ENCODE data around the gene NRIP3.
"Not testable (repeated sequence)": the region's sequence is repeated elsewhere in the genome, so short reads cannot be mapped to it uniquely, and the experiment has no call there.

The NRIP3 gene

DNA sequence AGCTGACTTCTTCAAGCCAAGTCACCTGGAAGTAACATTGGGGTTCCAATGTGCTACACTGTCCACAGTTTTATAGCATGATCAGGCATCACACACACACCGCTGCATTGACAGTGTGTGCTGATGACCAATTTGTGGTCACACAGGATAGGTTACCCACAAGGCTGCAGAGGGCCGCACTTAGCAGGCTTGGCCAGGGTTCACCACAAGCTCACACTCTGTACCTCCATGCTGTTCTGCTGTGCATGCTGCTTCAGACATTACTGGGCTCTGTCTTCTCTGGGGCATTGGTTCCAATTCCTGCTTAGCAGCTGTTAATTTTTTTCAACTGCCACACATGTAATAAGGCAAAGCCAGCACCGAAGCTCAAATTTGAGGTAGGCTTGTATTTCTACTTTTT lies 11.0 kb upstream of the NRIP3 start:
- no peak for DNase-seq (ENCODE audit: extremely low spot score)
- TF ChIP-seq, protein P1, sequence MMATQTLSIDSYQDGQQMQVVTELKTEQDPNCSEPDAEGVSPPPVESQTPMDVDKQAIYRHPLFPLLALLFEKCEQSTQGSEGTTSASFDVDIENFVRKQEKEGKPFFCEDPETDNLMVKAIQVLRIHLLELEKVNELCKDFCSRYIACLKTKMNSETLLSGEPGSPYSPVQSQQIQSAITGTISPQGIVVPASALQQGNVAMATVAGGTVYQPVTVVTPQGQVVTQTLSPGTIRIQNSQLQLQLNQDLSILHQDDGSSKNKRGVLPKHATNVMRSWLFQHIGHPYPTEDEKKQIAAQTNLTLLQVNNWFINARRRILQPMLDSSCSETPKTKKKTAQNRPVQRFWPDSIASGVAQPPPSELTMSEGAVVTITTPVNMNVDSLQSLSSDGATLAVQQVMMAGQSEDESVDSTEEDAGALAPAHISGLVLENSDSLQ (IDR thresholded peaks at IDR 0.05), result no peak
- TF ChIP-seq SP1 (IDR thresholded peaks at IDR 0.05) (no peak), BHLHE40 (IDR thresholded peaks at IDR 0.05; ENCODE audit: borderline replicate concordance) (no peak), ZNF384 (IDR thresholded peaks at IDR 0.05) (no peak), TARDBP (IDR thresholded peaks at IDR 0.05) (no peak), HDGF (IDR thresholded peaks at IDR 0.05; ENCODE audit: borderline replicate concordance) (no peak), ELF4 (IDR thresholded peaks at IDR 0.05) (no peak), FOXM1 (IDR thresholded peaks at IDR 0.05; ENCODE audit: borderline replicate concordance) (no peak), NFRKB (IDR thresholded peaks at IDR 0.05) (no peak), CTBP1 (IDR thresholded peaks at IDR 0.05; ENCODE audit: borderline replicate concordance) (no peak), LEF1 (IDR thresholded peaks at IDR 0.05; ENCODE audit: borderline replicate concordance) (no peak), SUZ12 (IDR thresholded peaks at IDR 0.05) (no peak), ARNT (IDR thresholded peaks at IDR 0.05) (no peak), FOXK2 (IDR thresholded peaks at IDR 0.05) (no peak), FOXA1 (IDR thresholded peaks at IDR 0.05) (no peak)
- ChIA-PET POLR2A (interaction anchor here (1.0 kb wide), 1 partner anchor 11 kb away, joined by 3 read pairs; the partner anchor contains the start of gene NRIP3), CTCF (interaction anchor here (0.6 to 4.2 kb wide), 7 partner anchors 8 to 503 kb away, joined by 3 to 25 read pairs (median 10); partner anchors contain the start of gene NRIP3)

DNA sequence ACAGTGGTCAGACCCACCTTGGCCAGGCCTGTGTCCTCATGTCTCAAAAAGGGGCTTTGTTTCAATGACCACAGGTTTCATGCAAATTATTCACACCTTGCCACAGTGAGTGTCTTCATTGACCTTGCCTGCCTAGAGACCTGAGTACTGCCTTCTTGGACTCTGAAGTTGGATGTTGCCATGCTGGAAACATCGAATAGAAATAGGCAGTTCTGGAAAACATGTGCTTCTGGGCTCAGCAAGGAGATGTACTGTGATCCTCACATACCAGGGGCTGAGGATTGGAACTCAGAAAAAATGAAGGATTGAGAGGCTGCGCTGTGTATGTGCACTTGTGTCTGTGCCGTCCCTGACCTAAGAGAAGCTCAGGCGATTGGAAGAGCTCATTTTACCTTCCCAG lies 9.6 kb upstream of the NRIP3 start:
- no peak for DNase-seq (ENCODE audit: extremely low spot score)
- CTCF ChIA-PET, result interaction anchor here (2.2 kb wide), 1 partner anchor 124 kb away, joined by 7 read pairs; no protein-coding TSS in a partner anchor
- POLR2A ChIA-PET, result no interaction called here
- TF ChIP-seq ELF4 (IDR thresholded peaks at IDR 0.05) (no peak), FOXK2 (IDR thresholded peaks at IDR 0.05) (no peak), NFRKB (IDR thresholded peaks at IDR 0.05) (no peak), ARNT (IDR thresholded peaks at IDR 0.05) (no peak), BHLHE40 (IDR thresholded peaks at IDR 0.05; ENCODE audit: borderline replicate concordance) (no peak), HDGF (IDR thresholded peaks at IDR 0.05; ENCODE audit: borderline replicate concordance) (no peak), ZNF384 (IDR thresholded peaks at IDR 0.05) (no peak)

GRCh38 chr11:9009538-9009937 lies 5.7 kb upstream of the NRIP3 start:
- POLR2A ChIA-PET; DNase-seq (ENCODE audit: extremely low spot score); CTCF ChIA-PET: not testable (repeated sequence)

DNA sequence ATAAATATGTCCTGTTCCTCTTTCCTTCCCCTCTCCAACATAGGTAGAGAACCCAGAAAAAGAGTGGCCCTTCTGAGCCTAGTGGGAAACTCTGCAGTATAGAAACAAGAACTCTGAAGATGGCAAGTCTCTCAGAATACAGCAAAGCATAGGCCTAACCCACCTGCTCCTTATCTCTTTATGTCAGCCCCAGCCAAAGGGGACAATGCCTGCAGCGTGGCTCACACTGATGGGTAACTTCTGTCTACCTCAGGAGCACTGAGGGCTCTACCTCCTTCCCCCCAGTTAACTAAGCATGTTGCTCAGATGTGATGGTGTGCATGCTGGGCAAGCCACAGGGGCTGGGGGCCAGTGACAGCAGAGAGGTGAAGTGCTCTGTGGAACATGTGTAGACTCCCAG lies 4.9 kb upstream of the NRIP3 start:
- CTCF ChIA-PET, result no interaction called here
- TF ChIP-seq SUZ12 (IDR thresholded peaks at IDR 0.05) (no peak), ELF4 (IDR thresholded peaks at IDR 0.05) (no peak), SP1 (IDR thresholded peaks at IDR 0.05) (no peak), LEF1 (IDR thresholded peaks at IDR 0.05; ENCODE audit: borderline replicate concordance) (no peak), FOXK2 (IDR thresholded peaks at IDR 0.05) (no peak), L3MBTL2 (conservative IDR thresholded peaks at IDR 0.05) (no peak)
- POLR2A ChIA-PET, result no interaction called here
- no peak for DNase-seq (ENCODE audit: extremely low spot score)

DNA sequence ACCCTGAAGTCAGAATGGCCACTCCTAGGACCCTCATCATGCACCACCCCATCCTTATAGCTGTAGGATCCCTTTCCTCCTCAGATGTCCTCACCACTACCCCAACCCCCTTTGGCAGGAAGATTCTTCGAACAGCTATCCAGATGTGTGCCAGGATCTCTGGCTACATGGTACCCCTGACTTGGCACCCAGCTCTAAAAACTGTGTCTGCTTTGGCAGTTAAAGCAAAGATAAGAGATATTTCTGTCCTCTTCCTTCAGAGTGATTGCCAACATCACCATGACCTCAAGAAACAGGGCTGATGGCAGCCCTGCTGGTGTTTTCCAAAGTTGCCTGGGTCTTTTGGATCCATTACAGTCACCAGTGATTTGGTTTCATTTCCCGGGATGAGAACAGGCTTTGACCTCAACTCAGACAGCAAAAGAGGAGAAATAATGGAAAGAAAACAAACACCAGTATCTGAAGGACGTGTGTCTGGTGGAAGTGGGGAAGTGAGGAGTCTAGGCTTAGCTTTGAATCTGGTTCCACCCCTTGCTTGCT lies 4.3 kb upstream of the NRIP3 start:
- no peak for DNase-seq (ENCODE audit: extremely low spot score)
- POLR2A ChIA-PET, result no interaction called here
- CTCF ChIA-PET, result no interaction called here
- no peak for TF ChIP-seq FOXA1 (IDR thresholded peaks at IDR 0.05)
- TF ChIP-seq L3MBTL2 (conservative IDR thresholded peaks at IDR 0.05), result no peak
- TF ChIP-seq BHLHE40 (IDR thresholded peaks at IDR 0.05; ENCODE audit: borderline replicate concordance), result no peak
- no peak for TF ChIP-seq SUZ12 (IDR thresholded peaks at IDR 0.05)
- no peak for TF ChIP-seq NFRKB (IDR thresholded peaks at IDR 0.05)
- no peak for TF ChIP-seq TARDBP (IDR thresholded peaks at IDR 0.05)

GRCh38 chr11:9005087-9005486 lies 1.3 kb upstream of the NRIP3 start:
- no peak for DNase-seq (ENCODE audit: extremely low spot score)
- CTCF ChIA-PET, result no interaction called here
- no peak for TF ChIP-seq FOXK2 (IDR thresholded peaks at IDR 0.05)
- no peak for TF ChIP-seq BHLHE40 (IDR thresholded peaks at IDR 0.05; ENCODE audit: borderline replicate concordance)
- TF ChIP-seq HDGF (IDR thresholded peaks at IDR 0.05; ENCODE audit: borderline replicate concordance), result no peak
- TF ChIP-seq, protein P1 (IDR thresholded peaks at IDR 0.05), result no peak
- TF ChIP-seq CTBP1 (IDR thresholded peaks at IDR 0.05; ENCODE audit: borderline replicate concordance), result no peak
- TF ChIP-seq LEF1 (IDR thresholded peaks at IDR 0.05; ENCODE audit: borderline replicate concordance), result no peak
- TF ChIP-seq ELF4 (IDR thresholded peaks at IDR 0.05), result no peak
- no peak for TF ChIP-seq NFRKB (IDR thresholded peaks at IDR 0.05)
- TF ChIP-seq ZNF384 (IDR thresholded peaks at IDR 0.05), result no peak
- POLR2A ChIA-PET, result no interaction called here

DNA sequence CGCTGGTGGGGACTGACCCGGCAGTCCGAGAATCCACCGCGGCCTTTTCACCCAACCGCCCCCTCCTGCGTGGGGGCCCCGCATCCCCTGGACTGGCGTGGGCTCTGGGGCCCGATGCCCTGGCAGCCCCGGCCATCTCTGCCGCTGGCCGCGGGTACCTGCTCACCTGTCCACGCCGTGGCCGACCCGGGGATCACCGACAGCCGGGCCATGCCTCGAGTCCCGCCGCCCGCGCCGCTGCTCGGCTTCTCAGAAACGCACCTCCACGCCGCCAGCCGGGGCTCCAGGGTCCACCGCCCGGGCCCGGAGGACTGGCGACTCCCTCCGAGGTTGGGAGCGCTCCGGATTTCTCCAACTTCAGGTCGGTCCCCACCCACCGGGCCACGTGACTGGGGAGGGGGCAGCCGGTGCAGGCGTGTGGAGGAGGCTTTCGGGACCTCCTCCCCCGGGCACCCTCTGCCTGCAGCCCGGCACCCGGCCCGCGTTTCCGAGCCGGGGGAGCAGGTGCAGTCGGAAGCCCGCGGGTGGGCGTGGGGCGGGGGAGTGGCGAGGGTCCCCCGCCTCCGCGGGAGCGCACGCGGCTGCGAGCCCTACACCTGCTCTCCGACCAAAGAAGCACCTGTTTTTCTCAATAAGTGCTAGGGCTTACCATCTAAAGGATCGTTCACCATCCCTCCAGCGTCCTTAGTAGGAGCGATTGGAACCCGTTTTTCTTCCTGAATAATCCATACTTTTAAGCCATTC lies 554 bp upstream of the NRIP3 start:
- POLR2A ChIA-PET, result interaction anchor here (1.2 to 1.3 kb wide), 4 partner anchors 10 to 130 kb away, joined by 3 to 4 read pairs (median 4); no protein-coding TSS in a partner anchor
- DNase-seq (ENCODE audit: extremely low spot score), result no peak
- TF ChIP-seq HDGF (IDR thresholded peaks at IDR 0.05; ENCODE audit: borderline replicate concordance), result no peak
- TF ChIP-seq BHLHE40 (IDR thresholded peaks at IDR 0.05; ENCODE audit: borderline replicate concordance), result no peak
- TF ChIP-seq FOXA1 (IDR thresholded peaks at IDR 0.05), result no peak
- TF ChIP-seq SP1 (IDR thresholded peaks at IDR 0.05), result no peak
- TF ChIP-seq L3MBTL2 (conservative IDR thresholded peaks at IDR 0.05), result no peak
- no peak for TF ChIP-seq CTBP1 (IDR thresholded peaks at IDR 0.05; ENCODE audit: borderline replicate concordance)
- TF ChIP-seq, protein P1 (IDR thresholded peaks at IDR 0.05), result no peak
- CTCF ChIA-PET, result interaction anchor here (2.5 kb wide), 1 partner anchor 11 kb away, joined by 14 read pairs; no protein-coding TSS in a partner anchor

All from HEK293T (cell line).